HG03342 (cell line): Measurements from ENCODE around the gene CRISP2.

Experiments used
- ATAC-seq: cut with Tn5 transposase; IDR thresholded peaks from one replicate; pipeline ENCODE4 v1.9.1; 2021; ENCODE audit warnings: mild to moderate bottlenecking, moderate library complexity; ENCODE audit not compliant: unreplicated experiment

The CRISP2 gene

DNA sequence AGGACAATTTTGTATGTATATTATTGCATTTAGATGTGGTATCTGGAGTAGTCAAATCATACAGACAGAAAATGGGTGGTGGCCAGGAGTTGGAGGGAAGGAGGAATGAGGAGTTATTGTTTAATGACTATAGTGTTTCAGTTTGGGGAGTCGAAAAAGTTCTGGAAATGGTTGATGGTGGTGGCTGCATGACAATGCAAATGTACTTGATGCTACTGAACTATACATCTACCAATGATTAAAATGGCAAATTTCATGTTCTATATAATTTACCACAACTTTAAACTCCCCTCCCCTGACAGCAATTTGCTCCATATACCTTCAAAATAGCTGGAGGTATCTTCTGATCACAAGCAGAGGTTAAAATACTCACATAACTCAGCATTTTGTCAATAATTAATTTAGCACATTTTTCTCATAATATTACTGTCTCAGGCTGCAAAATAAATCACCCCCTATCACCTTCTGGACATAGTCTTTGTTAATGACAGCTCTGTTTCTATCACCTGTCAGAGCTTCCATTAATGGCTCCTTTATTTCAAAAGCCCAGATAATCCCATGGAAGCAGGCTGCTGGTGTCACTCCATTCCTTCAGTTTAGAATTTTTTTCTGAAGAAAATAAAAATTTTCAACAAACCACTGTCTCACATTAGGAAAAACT, 51.0 kb downstream of the CRISP2 start:
- ATAC-seq: no peak

DNA sequence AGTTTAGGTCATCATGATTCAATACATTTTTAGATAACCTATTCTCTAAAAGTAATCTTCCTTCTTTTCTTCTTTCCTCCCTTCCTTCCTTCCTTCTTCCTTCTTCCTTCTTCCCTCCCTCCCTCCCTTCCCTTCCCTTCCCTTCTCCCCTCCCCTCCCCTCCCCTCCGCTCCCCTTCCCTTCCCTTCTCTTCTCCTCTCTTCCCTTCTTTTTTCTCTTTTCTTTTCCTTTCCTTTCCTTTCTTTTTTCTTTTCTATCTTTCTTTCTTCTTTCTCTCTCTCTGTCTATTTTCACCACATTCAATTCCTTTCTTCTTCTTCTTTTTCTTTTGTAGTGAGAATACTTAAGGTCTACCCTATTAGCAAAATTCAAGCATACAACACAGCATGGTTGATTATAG, 59.4 kb downstream of the CRISP2 start:
- ATAC-seq: no peak

DNA sequence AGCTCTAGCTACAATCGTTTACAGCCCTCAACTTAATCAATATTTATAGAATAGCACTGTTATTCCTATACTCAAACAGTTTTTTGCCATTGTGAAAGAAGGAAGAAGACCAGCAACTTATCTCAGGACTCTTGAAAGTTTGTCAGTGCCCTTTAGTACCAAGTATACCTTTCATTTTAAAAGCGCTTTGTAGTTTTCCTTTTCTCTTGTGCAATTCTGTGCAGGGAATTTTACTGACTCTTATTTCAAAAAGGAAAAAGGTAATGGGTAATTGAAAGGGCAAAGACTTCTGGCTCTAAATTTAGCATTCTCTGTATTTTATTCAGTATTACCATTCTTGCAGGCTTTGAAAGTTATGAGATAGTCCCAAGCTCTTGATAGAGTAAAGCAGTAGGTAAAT, 59.9 kb downstream of the CRISP2 start:
- no peak for ATAC-seq

DNA sequence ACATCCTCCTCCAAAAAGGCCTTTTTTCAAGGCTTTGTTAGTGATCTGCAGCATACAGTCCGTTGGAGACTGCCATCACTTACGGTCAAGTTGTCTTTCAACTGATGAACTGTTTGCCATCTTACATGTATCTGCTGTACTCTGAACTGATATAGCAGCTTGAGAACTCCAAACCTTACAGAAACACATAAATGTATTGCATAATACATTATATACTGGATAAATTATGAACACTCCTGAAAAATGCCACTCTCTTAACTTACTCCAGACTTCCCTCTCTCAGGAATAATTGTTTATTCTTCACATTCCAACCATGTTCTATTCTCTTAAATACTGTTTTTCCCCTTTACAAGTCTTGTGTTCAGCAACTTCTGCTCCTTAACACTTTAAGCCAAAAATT, 62.1 kb downstream of the CRISP2 start:
- no peak for ATAC-seq

DNA sequence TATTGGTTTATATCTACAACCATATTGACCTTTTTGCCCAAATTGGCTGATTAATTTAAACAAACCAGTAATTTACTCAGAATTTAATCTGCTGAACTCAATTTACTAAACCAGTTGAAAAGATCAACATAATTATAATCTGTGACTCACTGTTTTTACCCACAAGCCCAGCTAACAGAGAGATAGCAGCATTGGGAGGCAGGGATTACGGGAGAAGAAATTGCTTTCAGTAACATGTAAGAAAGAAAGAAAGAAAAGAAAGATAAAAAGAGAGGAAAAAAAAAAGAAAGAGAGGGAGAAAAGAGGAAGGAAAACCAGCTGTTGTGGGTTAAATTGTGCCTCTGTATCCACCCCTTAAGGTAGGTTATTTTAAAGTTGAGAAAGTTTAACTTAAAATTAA, 63.4 kb downstream of the CRISP2 start:
- no peak for ATAC-seq

DNA sequence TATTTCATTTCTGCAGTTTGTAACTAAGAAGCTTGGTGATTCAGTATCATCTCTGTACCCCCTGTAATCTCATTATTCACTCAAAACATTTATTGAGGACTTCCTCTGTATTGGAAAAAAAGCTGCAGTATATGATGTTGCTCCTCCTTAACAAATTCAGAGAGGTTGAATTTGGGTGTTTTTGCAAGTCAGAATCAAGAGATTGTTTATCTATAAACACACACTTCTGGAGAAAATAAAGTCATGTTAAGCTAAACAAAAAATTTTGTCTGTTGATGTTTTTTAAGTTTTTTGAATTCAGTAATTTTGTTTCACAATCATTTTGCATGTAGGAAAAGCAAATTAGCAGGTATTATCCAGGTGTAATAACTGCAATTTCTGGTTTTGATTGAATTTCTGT, 65.3 kb downstream of the CRISP2 start:
- no peak for ATAC-seq

DNA sequence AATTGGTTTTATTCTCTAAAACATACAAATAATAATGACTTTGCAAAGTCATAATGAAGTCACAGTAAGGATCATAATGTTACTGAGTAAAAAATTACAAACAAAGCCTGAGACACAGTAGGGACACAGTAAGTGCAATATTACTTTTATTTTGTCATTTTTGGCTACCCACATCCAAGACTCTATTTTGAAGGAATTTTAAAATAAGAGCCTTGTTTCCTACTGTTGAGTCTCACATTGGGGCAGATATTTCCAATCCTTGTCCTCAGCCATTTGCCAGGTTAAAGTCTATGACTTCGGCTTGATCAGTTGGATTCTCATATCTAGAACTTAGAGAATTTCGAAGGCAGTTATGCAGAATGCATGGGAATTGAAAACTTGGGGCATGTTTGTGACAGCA, 65.9 kb downstream of the CRISP2 start:
- ATAC-seq: no peak

DNA sequence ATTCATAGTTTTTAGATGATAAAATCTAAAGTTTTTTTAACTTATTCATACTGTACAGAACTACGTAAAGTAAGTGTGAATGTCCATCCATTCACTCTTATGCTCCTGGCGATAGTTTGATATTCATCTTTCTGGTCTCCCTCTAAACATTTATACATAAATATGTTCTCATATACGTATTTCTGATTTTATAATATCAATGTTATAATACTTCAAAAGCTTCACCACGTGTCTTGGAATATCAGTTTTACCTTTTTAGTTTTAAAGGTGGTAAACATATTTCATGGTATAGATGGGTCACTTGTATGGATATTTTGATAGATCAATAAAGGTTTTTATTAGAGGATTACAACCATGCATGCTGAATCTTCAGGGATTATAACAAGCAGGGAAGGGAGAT, 66.4 kb downstream of the CRISP2 start:
- no peak for ATAC-seq

DNA sequence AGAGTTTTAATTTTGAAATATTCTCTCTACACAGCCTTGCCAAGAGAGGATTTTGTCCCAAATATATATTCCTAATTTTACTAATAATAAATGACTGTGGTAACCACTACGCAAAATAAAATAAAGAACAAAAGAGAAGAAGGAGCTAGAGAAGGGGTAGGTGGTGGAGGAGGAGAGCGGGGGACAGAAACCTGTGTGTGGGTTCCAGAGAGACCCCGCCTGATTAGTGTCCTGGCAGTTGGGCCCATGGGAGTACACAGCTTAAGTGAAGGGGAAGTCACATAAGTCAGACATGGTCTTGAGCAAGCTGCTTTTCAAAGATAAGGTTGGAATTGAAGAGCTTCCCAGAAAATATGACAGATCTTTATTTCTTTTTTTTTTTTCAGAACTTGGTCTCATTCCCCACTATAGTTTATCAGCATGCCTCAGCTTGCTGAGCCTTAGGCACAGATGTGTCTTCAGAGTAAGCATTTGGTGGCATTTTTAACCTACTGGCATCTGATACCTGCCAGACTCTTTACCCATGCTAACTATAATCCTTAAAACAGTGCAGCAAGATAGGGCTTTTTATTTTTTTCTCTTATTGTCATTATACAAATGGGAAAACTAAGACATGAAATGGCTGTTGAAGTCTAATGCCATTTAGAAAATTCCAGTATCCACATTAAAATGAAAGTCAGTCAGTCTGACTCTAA, 67.1 kb downstream of the CRISP2 start:
- ATAC-seq: no peak

DNA sequence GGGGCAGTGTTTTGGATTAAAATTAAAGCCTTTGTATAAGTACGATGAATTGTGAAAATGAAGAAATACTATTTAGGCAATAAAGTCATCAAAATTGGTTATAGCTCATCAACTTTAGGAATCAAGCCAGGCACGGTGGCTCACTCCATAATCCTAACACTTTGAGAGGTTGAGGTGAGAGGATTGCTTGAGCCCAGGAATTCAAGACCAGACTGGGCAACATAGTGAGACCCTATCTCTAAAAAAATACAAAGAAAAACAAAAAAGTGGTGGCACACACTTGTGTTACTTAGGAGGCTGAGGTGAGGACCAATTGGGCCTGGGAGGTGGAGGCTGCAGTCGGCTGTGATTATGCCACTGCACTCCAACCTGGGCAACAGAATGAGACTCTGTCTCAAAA, 68.2 kb downstream of the CRISP2 start:
- no peak for ATAC-seq
